ENCODE results near the gene MYF6.

MYF6 gene

GRCh38 chr12:80701388-80701787, 6.0 kb upstream of the MYF6 start:
- H3K4me3 ChIP-seq (ENCODE audit: low read depth, low read length), result no peak overlapping the region
- in situ Hi-C loops (cut with HindIII; ENCODE audit: low sequenced_read_pairs), result no loop called here
- TF ChIP-seq CTCF (IDR thresholded peaks at IDR 0.05; ENCODE audit: low read depth, low read length, missing control alignments), result no peak
- DNase-seq (ENCODE audit: low read depth), result no peak

- in situ Hi-C loops (cut with HindIII; ENCODE audit: low sequenced_read_pairs), result no loop called here
- H3K4me3 ChIP-seq (ENCODE audit: low read depth, low read length), result no peak overlapping the region
- no peak for TF ChIP-seq CTCF (IDR thresholded peaks at IDR 0.05; ENCODE audit: low read depth, low read length, missing control alignments)
- DNase-seq (ENCODE audit: low read depth), result peak; percentile 23
Observed at GRCh38 chr12:80702889-80703805, 4.3 kb upstream of the MYF6 start.

GRCh38 chr12:80704420-80704819, 3.0 kb upstream of the MYF6 start:
- no peak for DNase-seq (ENCODE audit: low read depth)
- no peak overlapping the region for H3K4me3 ChIP-seq (ENCODE audit: low read depth, low read length)
- TF ChIP-seq CTCF (IDR thresholded peaks at IDR 0.05; ENCODE audit: low read depth, low read length, missing control alignments), result no peak
- in situ Hi-C loops (cut with HindIII; ENCODE audit: low sequenced_read_pairs), result no loop called here

- no peak overlapping the region for H3K4me3 ChIP-seq (ENCODE audit: low read depth, low read length)
- DNase-seq (ENCODE audit: low read depth), result no peak
- TF ChIP-seq CTCF (IDR thresholded peaks at IDR 0.05; ENCODE audit: low read depth, low read length, missing control alignments), result no peak
- in situ Hi-C loops (cut with HindIII; ENCODE audit: low sequenced_read_pairs), result no loop called here
Observed at GRCh38 chr12:80707830-80708258, 410 bp downstream of the MYF6 start.

- no peak for TF ChIP-seq CTCF (IDR thresholded peaks at IDR 0.05; ENCODE audit: low read depth, low read length, missing control alignments)
- H3K4me3 ChIP-seq (ENCODE audit: low read depth, low read length), result peak overlapping the region; percentile 18
- DNase-seq (ENCODE audit: low read depth), result no peak
- in situ Hi-C loops (cut with HindIII; ENCODE audit: low sequenced_read_pairs), result no loop called here
Observed at GRCh38 chr12:80708259-80708974, 983 bp downstream of the MYF6 start.

GRCh38 chr12:80708975-80709328, 1.5 kb downstream of the MYF6 start:
- no peak overlapping the region for H3K4me3 ChIP-seq (ENCODE audit: low read depth, low read length)
- DNase-seq (ENCODE audit: low read depth), result no peak
- TF ChIP-seq CTCF (IDR thresholded peaks at IDR 0.05; ENCODE audit: low read depth, low read length, missing control alignments), result no peak
- in situ Hi-C loops (cut with HindIII; ENCODE audit: low sequenced_read_pairs), result no loop called here
